Stimulated activated naive CD4-positive, alpha-beta T cell treated with Interleukin-2 at 50 U/mL for 16 hours (primary cell): ENCODE data around the gene QPRT.
A peak's percentile ranks its signal among the peaks of the same experiment; 100 is the strongest.
"Not testable (repeated sequence)": the region's sequence is repeated elsewhere in the genome, so short reads cannot be mapped to it uniquely, and the experiment has no call there.

Experiments
- DNase-seq: peaks from one replicate; lab custom pipeline; 2025; lab: John Stamatoyannopoulos, UW

The QPRT gene

GRCh38 chr16:29694384-29695195 lies 15.6 kb downstream of the QPRT start:
- no peak for DNase-seq

GRCh38 chr16:29695675-29696074 lies 16.7 kb downstream of the QPRT start:
- not testable (repeated sequence) for DNase-seq

GRCh38 chr16:29696881-29697331 lies 17.9 kb downstream of the QPRT start:
- DNase-seq: no peak

- DNase-seq: no peak
These were observed 18.4 kb downstream of the QPRT start for GRCh38 chr16:29697391-29697790.

- no peak for DNase-seq
These were observed 19.1 kb downstream of the QPRT start for GRCh38 chr16:29698042-29698441.

- DNase-seq: no peak
These were observed 19.7 kb downstream of the QPRT start for GRCh38 chr16:29698484-29699323.

GRCh38 chr16:29699324-29700219 lies 20.6 kb downstream of the QPRT start:
- DNase-seq: no peak

GRCh38 chr16:29700253-29700987 lies 21.4 kb downstream of the QPRT start:
- DNase-seq: peak; percentile 66

- DNase-seq: no peak
These were observed 22.2 kb downstream of the QPRT start for GRCh38 chr16:29701214-29701555.

GRCh38 chr16:29702269-29702668 lies 23.3 kb downstream of the QPRT start:
- DNase-seq: no peak

GRCh38 chr16:29705030-29705429 lies 26.1 kb downstream of the QPRT start:
- no peak for DNase-seq

- not testable (repeated sequence) for DNase-seq
These were observed 28.2 kb downstream of the QPRT start for GRCh38 chr16:29707160-29707559.

- DNase-seq: no peak
These were observed 30.1 kb downstream of the QPRT start for GRCh38 chr16:29708917-29709600.

- DNase-seq: not testable (repeated sequence)
These were observed 30.7 kb downstream of the QPRT start for GRCh38 chr16:29709657-29710056.

- DNase-seq: peak; percentile 6
These were observed 31.5 kb downstream of the QPRT start for GRCh38 chr16:29710227-29711219.

GRCh38 chr16:29712809-29713208 lies 33.8 kb downstream of the QPRT start:
- no peak for DNase-seq

- no peak for DNase-seq
These were observed 35.4 kb downstream of the QPRT start for GRCh38 chr16:29714396-29714795.

- DNase-seq: no peak
These were observed 36.0 kb downstream of the QPRT start for GRCh38 chr16:29714972-29715371.

- DNase-seq: no peak
These were observed 38.1 kb downstream of the QPRT start for GRCh38 chr16:29717113-29717512.

GRCh38 chr16:29719063-29719462 lies 40.1 kb downstream of the QPRT start:
- DNase-seq: no peak
